Large intestine (tissue), 12 donors: Measurements from ENCODE around the gene RPL7A. TPM values are rescaled to one million over a fixed set of nuclear protein-coding genes. Genes with fewer than 3 reads are reported as not detected.
"Not testable (repeated sequence)": the region's sequence is repeated elsewhere in the genome, so short reads cannot be mapped to it uniquely, and the experiment has no call there.

Source experiments
- DNase-seq, 2 donors: peaks; one replicate each; pipeline versions ENCODE4 v3.0.0 to v3.0.0-alpha.2; 2013
- H3K27ac ChIP-seq: one replicate; pipeline ENCODE4 v1.5.1; 2013; ENCODE audit warnings: low read length
- H3K27me3 ChIP-seq: 2 replicates; pipeline ENCODE4 v1.6.1; 2013; ENCODE audit warnings: low read length; ENCODE audit not compliant: control insufficient read depth, insufficient read depth
- H3K36me3 ChIP-seq: 2 replicates; pipeline ENCODE4 v1.6.1; 2013; ENCODE audit warnings: low read length; ENCODE audit not compliant: control insufficient read depth, insufficient read depth
- H3K4me1 ChIP-seq: one replicate; pipeline ENCODE4 v1.6.1; 2013; ENCODE audit warnings: low read length; ENCODE audit not compliant: control insufficient read depth, insufficient read depth
- H3K4me3 ChIP-seq: one replicate; pipeline ENCODE4 v1.5.1; 2013; ENCODE audit warnings: low read length
- H3K9me3 ChIP-seq: one replicate; pipeline ENCODE4 v1.6.1; 2013; ENCODE audit warnings: mild to moderate bottlenecking, low read depth, low read length, moderate library complexity; ENCODE audit not compliant: control insufficient read depth
- WGBS: methylation state at CpG from one replicate; pipeline ENCODE4 v1.1.5; 2013; ENCODE audit warnings: low lambda C conversion rate; ENCODE audit not compliant: insufficient coverage; 5-methylcytosine and 5-hydroxymethylcytosine counted together
- long read RNA-seq, 11 donors: transcript quantifications; one replicate each; lab custom pipeline, GENCODE V29; 2026
- polyA plus RNA-seq: library from polyadenylated mRNA; unstranded; fragments of 120-200 nt; gene quantifications from one replicate; pipeline ENCODE4 v1.2.1, GENCODE V29; 2013

RPL7A gene
- 2,688 TPM for polyA plus RNA-seq
- long read RNA-seq, donor 1, transcript RPL7A-202 (8 exons, 891 nt) = major isoform, 512 of 944 reads
- long read RNA-seq, donor 1, transcript RPL7A-208 (2 exons, 374 nt) = minor isoform, 13 of 944 reads
- long read RNA-seq, donor 1, partial matches to known transcripts = 409 of 944 reads
- long read RNA-seq, donor 1, other reads (novel, unspliced or antisense) = 8 of 944 reads
- long read RNA-seq, donor 2, transcript RPL7A-208 (2 exons, 374 nt) = minor isoform, 33 of 2,076 reads
- long read RNA-seq, donor 2, transcript RPL7A-202 (8 exons, 891 nt) = major isoform, 1,044 of 2,076 reads
- long read RNA-seq, donor 2, partial matches to known transcripts = 931 of 2,076 reads
- long read RNA-seq, donor 2, other reads (novel, unspliced or antisense) = 65 of 2,076 reads
- long read RNA-seq, donor 3 = 0 reads
- long read RNA-seq, donor 4, transcript RPL7A-202 (8 exons, 891 nt) = major isoform, 93 of 153 reads
- long read RNA-seq, donor 4, partial matches to known transcripts = 57 of 153 reads
- long read RNA-seq, donor 4, other reads (novel, unspliced or antisense) = 0 of 153 reads
- long read RNA-seq, donor 5, transcript RPL7A-202 (8 exons, 891 nt) = major isoform, 461 of 820 reads
- long read RNA-seq, donor 5, transcript RPL7A-208 (2 exons, 374 nt) = minor isoform, 12 of 820 reads
- long read RNA-seq, donor 5, partial matches to known transcripts = 333 of 820 reads
- long read RNA-seq, donor 5, other reads (novel, unspliced or antisense) = 14 of 820 reads
- long read RNA-seq, donor 6, transcript RPL7A-202 (8 exons, 891 nt) = major isoform, 737 of 1,441 reads
- long read RNA-seq, donor 6, transcript RPL7A-208 (2 exons, 374 nt) = minor isoform, 33 of 1,441 reads
- long read RNA-seq, donor 6, transcript RPL7A-206 (3 exons, 743 nt) = minor isoform, 6 of 1,441 reads
- long read RNA-seq, donor 6, partial matches to known transcripts = 653 of 1,441 reads
- long read RNA-seq, donor 6, other reads (novel, unspliced or antisense) = 11 of 1,441 reads
- long read RNA-seq, donor 7, transcript RPL7A-202 (8 exons, 891 nt) = major isoform, 257 of 538 reads
- long read RNA-seq, donor 7, transcript RPL7A-208 (2 exons, 374 nt) = minor isoform, 14 of 538 reads
- long read RNA-seq, donor 7, partial matches to known transcripts = 263 of 538 reads
- long read RNA-seq, donor 7, other reads (novel, unspliced or antisense) = 0 of 538 reads
- long read RNA-seq, donor 8, transcript RPL7A-208 (2 exons, 374 nt) = minor isoform, 27 of 1,874 reads
- long read RNA-seq, donor 8, transcript RPL7A-202 (8 exons, 891 nt) = major isoform, 1,001 of 1,874 reads
- long read RNA-seq, donor 8, partial matches to known transcripts = 812 of 1,874 reads
- long read RNA-seq, donor 8, other reads (novel, unspliced or antisense) = 29 of 1,874 reads
- long read RNA-seq, donor 9, transcript RPL7A-206 (3 exons, 743 nt) = minor isoform, 7 of 1,581 reads
- long read RNA-seq, donor 9, transcript RPL7A-208 (2 exons, 374 nt) = minor isoform, 26 of 1,581 reads
- long read RNA-seq, donor 9, transcript RPL7A-202 (8 exons, 891 nt) = major isoform, 774 of 1,581 reads
- long read RNA-seq, donor 9, partial matches to known transcripts = 740 of 1,581 reads
- long read RNA-seq, donor 9, other reads (novel, unspliced or antisense) = 32 of 1,581 reads
- long read RNA-seq, donor 10, transcript RPL7A-208 (2 exons, 374 nt) = minor isoform, 23 of 1,493 reads
- long read RNA-seq, donor 10, transcript RPL7A-202 (8 exons, 891 nt) = major isoform, 739 of 1,493 reads
- long read RNA-seq, donor 10, transcript RPL7A-206 (3 exons, 743 nt) = minor isoform, 5 of 1,493 reads
- long read RNA-seq, donor 10, partial matches to known transcripts = 691 of 1,493 reads
- long read RNA-seq, donor 10, other reads (novel, unspliced or antisense) = 27 of 1,493 reads
- long read RNA-seq, donor 11, transcript RPL7A-208 (2 exons, 374 nt) = minor isoform, 11 of 955 reads
- long read RNA-seq, donor 11, transcript RPL7A-202 (8 exons, 891 nt) = major isoform, 478 of 955 reads
- long read RNA-seq, donor 11, partial matches to known transcripts = 444 of 955 reads
- long read RNA-seq, donor 11, other reads (novel, unspliced or antisense) = 16 of 955 reads

GRCh38 chr9:133347985-133348717 is at the start of gene RPL7A, which contains the start of gene MED22:
Gene RPL7A, plus strand, starts transcription at chr9:133348218. Its CDS starts 26 bp downstream, at chr9:133348244.
Gene MED22, minus strand, starts transcription at chr9:133348131. Its CDS starts 1,469 bp downstream, at chr9:133346662.
- H3K27ac ChIP-seq = peak within 1 kb of the TSS; percentile 68
- H3K36me3 ChIP-seq = peaks cover 72% of the 10 kb centered on the region
- H3K9me3 ChIP-seq = peaks cover 2% of the 10 kb centered on the region
- peaks cover 19% of the 10 kb centered on the region for H3K4me1 ChIP-seq
- peak within 1 kb of the TSS; percentile 86 for H3K4me3 ChIP-seq
- DNase-seq = peak; percentile 93 to 97
- 10% methylated on average over 2 of the region's 64 CpGs for WGBS
- H3K27me3 ChIP-seq = no peaks in the 10 kb centered on the region

GRCh38 chr9:133299996-133300395 is 48.0 kb upstream of the RPL7A start:
- WGBS = no CpG with 5 or more reads among the region's 16 CpGs
- not testable (repeated sequence) for H3K9me3 ChIP-seq, H3K36me3 ChIP-seq, DNase-seq, H3K27ac ChIP-seq, H3K27me3 ChIP-seq, H3K4me1 ChIP-seq, H3K4me3 ChIP-seq

- no peak for DNase-seq
- Histone ChIP-seq H3K4me3 (no peak overlapping the region), H3K27ac (no peak overlapping the region), H3K4me1 (no peaks in the 10 kb centered on the region), H3K36me3 (no peaks in the 10 kb centered on the region), H3K27me3 (no peaks in the 10 kb centered on the region), H3K9me3 (no peaks in the 10 kb centered on the region)
- WGBS = no CpG with 5 or more reads among the region's 13 CpGs
These were observed 46.5 kb upstream of the RPL7A start for GRCh38 chr9:133301253-133302230.

GRCh38 chr9:133303266-133304157 is 44.5 kb upstream of the RPL7A start:
- Histone ChIP-seq H3K4me1 (no peaks in the 10 kb centered on the region), H3K36me3 (no peaks in the 10 kb centered on the region), H3K27ac (no peak overlapping the region), H3K4me3 (no peak overlapping the region), H3K9me3 (no peaks in the 10 kb centered on the region), H3K27me3 (no peaks in the 10 kb centered on the region)
- no peak for DNase-seq
- WGBS = no CpG with 5 or more reads among the region's 26 CpGs

GRCh38 chr9:133304158-133304470 is 43.9 kb upstream of the RPL7A start:
- Histone ChIP-seq H3K27ac (no peak overlapping the region), H3K9me3 (no peaks in the 10 kb centered on the region), H3K4me3 (no peak overlapping the region), H3K4me1 (no peaks in the 10 kb centered on the region), H3K27me3 (no peaks in the 10 kb centered on the region), H3K36me3 (no peaks in the 10 kb centered on the region)
- no peak for DNase-seq
- WGBS = no CpG with 5 or more reads among the region's 13 CpGs

- no peaks in the 10 kb centered on the region for H3K9me3 ChIP-seq
- H3K36me3 ChIP-seq = no peaks in the 10 kb centered on the region
- no peaks in the 10 kb centered on the region for H3K27me3 ChIP-seq
- H3K27ac ChIP-seq = no peak overlapping the region
- WGBS = no CpG with 5 or more reads among the region's 38 CpGs
- no peak overlapping the region for H3K4me3 ChIP-seq
- no peak for DNase-seq
- H3K4me1 ChIP-seq = no peaks in the 10 kb centered on the region
These were observed 43.3 kb upstream of the RPL7A start for GRCh38 chr9:133304477-133305377.

- Histone ChIP-seq H3K9me3 (no peaks in the 10 kb centered on the region), H3K36me3 (no peaks in the 10 kb centered on the region), H3K4me1 (no peaks in the 10 kb centered on the region), H3K27ac (no peak overlapping the region), H3K4me3 (no peak overlapping the region), H3K27me3 (no peaks in the 10 kb centered on the region)
- no peak for DNase-seq
- WGBS = no CpG with 5 or more reads among the region's 23 CpGs
These were observed 42.3 kb upstream of the RPL7A start for GRCh38 chr9:133305731-133306130.
